Subcutaneous abdominal adipose tissue (tissue), 5 donors: ENCODE results near the gene FIBP.

ENCODE experiments used
- H3K27ac ChIP-seq: one replicate; pipeline ENCODE4 v1.7.0; 2013; ENCODE audit warnings: low read depth, mild to moderate bottlenecking, inconsistent platforms, low read length, moderate library complexity
- H3K27me3 ChIP-seq, 5 donors: one replicate each; pipeline ENCODE4 v1.7.0; 2013; ENCODE audit warnings: low read length in 5 of 5, inconsistent platforms in 1 of 5; ENCODE audit not compliant: control insufficient read depth in 5 of 5, insufficient read depth in 4 of 5
- H3K36me3 ChIP-seq, 5 donors: one replicate each; pipeline ENCODE4 v1.7.0; 2013; ENCODE audit warnings: low read length in 5 of 5; ENCODE audit not compliant: control insufficient read depth in 5 of 5, insufficient read depth in 5 of 5
- H3K4me1 ChIP-seq, 5 donors: one replicate each; pipeline ENCODE4 v1.7.0; 2013; ENCODE audit warnings: low read length in 5 of 5, mild to moderate bottlenecking in 3 of 5, moderate library complexity in 1 of 5; ENCODE audit not compliant: control insufficient read depth in 5 of 5, insufficient read depth in 5 of 5
- H3K4me3 ChIP-seq, 5 donors: one replicate each; pipeline ENCODE4 v1.7.0; 2013; ENCODE audit warnings: low read length in 5 of 5, low read depth in 1 of 5
- H3K9ac ChIP-seq, 5 donors: one replicate each; pipeline ENCODE4 v1.7.0; 2013; ENCODE audit warnings: low read length in 5 of 5, mild to moderate bottlenecking in 4 of 5, moderate library complexity in 3 of 5
- H3K9me3 ChIP-seq, 5 donors: one replicate each; pipeline ENCODE4 v1.7.0; 2013; ENCODE audit warnings: low read length in 5 of 5; ENCODE audit not compliant: control insufficient read depth in 5 of 5
- donor health status: healthy.
- donor health status: healthy.
- donor health status: healthy.
- donor health status: healthy.
- donor health status: healthy.

Gene FIBP

DNA sequence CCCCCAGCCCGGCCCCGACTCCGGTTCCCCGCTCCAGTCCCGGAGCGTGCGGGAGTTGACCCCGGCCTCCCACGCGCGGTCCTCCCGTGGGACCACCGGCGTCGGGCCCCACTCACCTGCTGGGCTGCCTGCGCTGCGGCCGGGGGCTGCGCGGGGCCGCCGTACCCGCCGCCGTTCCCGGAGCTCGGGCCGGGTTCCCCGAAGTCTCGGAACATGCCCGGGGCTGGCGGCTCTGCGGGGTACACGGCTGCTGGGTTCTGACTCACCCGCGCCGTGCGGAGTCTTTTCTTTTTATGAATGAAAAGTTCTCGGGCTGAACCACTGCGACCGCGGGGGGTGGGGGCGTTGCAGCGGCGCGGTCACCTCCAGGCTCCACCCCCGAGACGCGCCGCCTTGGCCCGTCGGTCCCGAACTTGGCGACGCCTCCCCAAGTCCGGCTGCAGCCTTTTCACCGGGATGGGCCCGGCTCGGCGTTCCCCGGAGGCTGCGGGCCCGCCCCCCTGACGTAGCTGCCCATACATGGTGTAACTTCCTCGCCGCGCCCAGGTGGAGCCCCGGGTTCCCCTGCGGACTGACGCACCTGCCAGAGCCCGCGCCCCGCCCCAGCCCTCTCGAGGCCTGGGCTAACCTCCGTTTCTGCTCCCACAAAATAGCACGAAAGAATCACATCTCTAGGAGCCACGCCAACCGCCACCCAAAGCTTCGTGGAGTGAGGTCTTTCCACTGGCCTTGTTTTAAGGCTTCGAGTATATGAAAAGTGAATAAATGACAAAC, 12.0 kb upstream of the FIBP start, which contains the start of gene FOSL1:
Gene FOSL1, minus strand, starts transcription at position 264 of the 774 bp plus-strand sequence. Its CDS starts 49 bp downstream, at position 215.
- H3K36me3 ChIP-seq, result no peaks in the 10 kb centered on the region
- H3K27ac ChIP-seq, result peak within 1 kb of the TSS; percentile 30
- H3K4me1 ChIP-seq, result peaks cover 0 to 21% (median 14%) of the 10 kb centered on the region in 5 donors
- H3K4me3 ChIP-seq, result peak within 1 kb of the TSS; percentile 40 to 82 (median 79)
- H3K9me3 ChIP-seq, result no peaks in the 10 kb centered on the region
- peaks cover 0 to 2% (median 0%) of the 10 kb centered on the region in 5 donors for H3K27me3 ChIP-seq
- peak within 1 kb of the TSS in 4 of 5 donors; percentile 36 to 87 (median 82) for H3K9ac ChIP-seq

GRCh38 chr11:65899356-65900124, 11.3 kb upstream of the FIBP start:
- H3K9ac ChIP-seq, result peak overlapping the region in 4 of 5 donors; percentile 36 to 87 (median 82)

DNA sequence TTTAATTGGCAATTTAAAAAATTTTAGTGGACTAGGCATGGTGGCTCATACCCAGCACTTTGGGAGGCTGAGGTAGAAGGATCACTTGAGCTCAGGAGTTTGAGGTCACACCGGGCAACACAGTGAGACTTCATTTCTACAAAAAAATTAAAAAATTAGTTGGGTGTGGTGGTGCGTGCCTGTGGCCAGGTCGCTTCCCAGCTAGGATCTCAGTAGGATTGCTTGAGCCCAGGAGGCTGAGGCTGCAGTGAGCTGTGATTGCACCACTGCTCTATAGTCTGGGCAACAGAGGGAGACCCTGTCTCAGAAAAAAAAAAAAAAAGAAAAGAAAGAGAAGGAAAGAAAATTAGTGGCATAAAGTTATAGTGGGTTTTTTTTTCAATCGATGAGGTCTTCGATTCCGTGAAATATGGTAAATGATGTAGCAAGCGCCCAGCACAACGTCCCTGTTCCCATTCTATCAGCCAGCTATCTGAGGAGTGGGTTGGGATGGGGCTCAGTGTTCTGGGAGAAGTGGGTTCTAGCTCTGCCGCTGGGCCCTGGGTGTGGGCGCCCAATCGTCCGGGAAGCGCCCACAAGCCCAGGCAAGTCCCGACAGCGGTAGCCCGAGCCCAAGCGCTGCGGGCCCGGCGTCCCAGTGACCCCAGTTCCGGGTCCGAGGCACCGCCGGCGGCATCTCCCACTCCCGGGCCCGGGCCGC, 10.5 kb upstream of the FIBP start:
- Histone ChIP-seq H3K27ac (peak overlapping the region; percentile 30), H3K27me3 (peaks cover 0 to 2% (median 0%) of the 10 kb centered on the region in 5 donors), H3K4me3 (peak overlapping the region; percentile 40 to 82 (median 79))

More at GRCh38 chr11:65899356-65900124, 11.3 kb upstream of the FIBP start:
- Histone ChIP-seq H3K27ac (peak overlapping the region; percentile 30), H3K36me3 (no peaks in the 10 kb centered on the region), H3K27me3 (peaks cover 0 to 2% (median 0%) of the 10 kb centered on the region in 5 donors), H3K4me3 (peak overlapping the region; percentile 40 to 82 (median 79)), H3K9me3 (no peaks in the 10 kb centered on the region), H3K4me1 (peaks cover 0 to 21% (median 14%) of the 10 kb centered on the region in 5 donors)

DNA sequence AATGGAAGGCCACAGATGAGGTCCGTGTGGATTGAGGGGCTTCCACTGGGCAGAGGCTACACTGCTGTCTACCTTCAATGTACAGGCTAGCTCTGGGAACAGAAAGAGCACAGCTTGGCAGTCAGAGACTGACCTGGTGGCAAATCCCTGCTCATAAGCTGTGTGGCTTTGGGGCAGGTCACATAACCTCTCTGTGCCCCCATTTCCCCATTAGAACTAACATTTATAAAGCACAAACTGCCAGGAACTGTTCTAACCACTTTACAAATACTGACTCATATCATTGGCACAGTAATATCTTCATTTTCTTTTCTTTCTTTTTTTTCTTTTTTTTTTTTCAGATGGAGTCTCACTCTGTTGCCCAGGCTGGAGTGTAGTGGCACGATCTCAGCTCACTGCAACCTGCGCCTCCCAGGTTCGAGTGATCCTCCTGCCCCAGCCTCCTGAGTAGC, 8.8 kb upstream of the FIBP start:
- Histone ChIP-seq H3K4me1 (peaks cover 4 to 44% (median 35%) of the 10 kb centered on the region in 5 donors), H3K27me3 (peaks cover 0 to 2% (median 0%) of the 10 kb centered on the region in 5 donors), H3K36me3 (no peaks in the 10 kb centered on the region), H3K9ac (no peak overlapping the region), H3K9me3 (no peaks in the 10 kb centered on the region), H3K4me3 (no peak overlapping the region), H3K27ac (no peak overlapping the region)

More for the DNA sequence above, 10.5 kb upstream of the FIBP start:
- Histone ChIP-seq H3K9me3 (no peaks in the 10 kb centered on the region), H3K4me1 (peaks cover 1 to 27% (median 19%) of the 10 kb centered on the region in 5 donors), H3K9ac (peak overlapping the region in 3 of 5 donors; percentile 42 to 84 (median 62)), H3K36me3 (no peaks in the 10 kb centered on the region)

DNA sequence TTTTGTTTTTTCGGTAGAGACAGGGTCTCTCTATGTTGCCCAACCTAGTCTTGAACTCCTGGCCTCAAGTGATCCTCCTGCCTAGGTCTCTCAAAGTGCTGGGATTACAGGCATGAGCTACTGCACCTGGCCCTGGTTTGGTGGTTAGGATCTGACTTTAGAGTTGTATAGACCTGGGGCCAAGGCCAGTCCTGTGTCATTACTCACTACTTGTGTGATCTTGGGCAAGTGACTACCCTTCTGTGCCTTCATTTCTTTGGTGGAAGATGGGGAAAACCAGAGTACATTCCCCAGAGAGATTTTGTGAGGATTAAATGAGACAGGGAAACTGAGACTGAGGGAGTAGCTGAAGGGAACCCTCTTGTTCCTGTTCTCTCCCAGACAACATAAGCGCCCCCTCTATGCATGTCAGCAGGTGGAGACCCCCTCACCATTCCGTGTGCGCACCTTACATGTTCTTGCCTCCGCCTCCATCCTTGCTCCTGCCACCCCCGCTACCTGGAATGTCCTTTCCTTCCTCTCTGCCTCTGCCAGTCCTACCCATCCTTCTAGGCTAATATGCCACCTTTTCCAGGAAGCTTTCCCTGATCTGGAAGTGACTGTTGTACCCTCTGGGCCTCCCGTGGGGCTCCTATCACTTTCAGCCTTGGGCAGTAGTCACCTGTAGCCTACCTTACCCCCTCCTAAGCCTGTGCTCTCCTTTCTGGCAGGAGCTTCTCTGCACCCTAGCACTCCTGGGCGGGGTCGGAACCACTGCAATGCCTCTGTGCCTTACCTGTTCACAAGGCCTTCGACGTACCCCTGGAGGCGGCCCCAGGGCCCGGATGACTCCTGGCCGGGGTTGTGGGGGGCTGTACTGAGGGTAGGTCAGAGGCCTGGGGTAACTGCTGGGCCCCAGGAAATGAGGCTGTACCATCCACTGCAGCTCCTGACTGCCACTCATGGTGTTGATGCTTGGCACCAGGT, 8.0 kb upstream of the FIBP start:
- Histone ChIP-seq H3K4me1 (peaks cover 4 to 51% (median 42%) of the 10 kb centered on the region in 5 donors), H3K4me3 (no peak overlapping the region), H3K9me3 (no peaks in the 10 kb centered on the region), H3K27me3 (peaks cover 0 to 2% (median 0%) of the 10 kb centered on the region in 5 donors), H3K27ac (no peak overlapping the region), H3K9ac (no peak overlapping the region), H3K36me3 (no peaks in the 10 kb centered on the region)

- Histone ChIP-seq H3K27me3 (peaks cover 0 to 2% (median 0%) of the 10 kb centered on the region in 5 donors), H3K9me3 (no peaks in the 10 kb centered on the region), H3K27ac (no peak overlapping the region), H3K9ac (no peak overlapping the region), H3K4me1 (peaks cover 4 to 55% (median 48%) of the 10 kb centered on the region in 5 donors), H3K36me3 (no peaks in the 10 kb centered on the region), H3K4me3 (no peak overlapping the region)
Measured at GRCh38 chr11:65895482-65895981, 7.3 kb upstream of the FIBP start.

DNA sequence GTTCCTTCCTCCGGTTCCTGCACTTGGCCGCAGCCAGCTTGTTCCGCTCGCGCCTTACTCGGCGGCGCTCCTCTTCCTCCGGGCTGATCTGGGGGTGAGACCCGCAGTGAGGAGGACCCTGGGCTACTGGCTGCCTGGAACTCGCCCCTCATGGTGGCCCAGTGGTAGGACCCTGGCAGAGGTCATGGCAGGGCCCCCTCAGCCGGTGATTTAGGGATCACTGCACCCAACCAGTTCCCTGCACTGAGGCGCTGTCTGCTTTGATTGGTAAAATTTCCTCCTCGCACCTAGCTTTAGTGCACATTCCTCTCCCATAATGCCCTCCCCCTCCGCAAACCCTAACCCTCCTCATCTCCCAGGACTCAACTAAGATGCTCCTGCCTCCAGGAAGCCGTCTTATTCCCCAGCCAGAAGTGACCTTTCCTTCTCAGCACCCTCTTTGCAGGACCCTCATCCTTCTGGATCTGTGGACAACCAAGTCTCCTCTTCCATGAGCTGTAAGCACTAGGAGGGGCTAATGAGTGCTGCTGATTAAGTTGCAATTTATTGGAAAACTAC, 5.8 kb upstream of the FIBP start:
- Histone ChIP-seq H3K36me3 (no peaks in the 10 kb centered on the region), H3K4me3 (peak overlapping the region in 4 of 5 donors; percentile 33 to 78 (median 58)), H3K27ac (peak overlapping the region; percentile 99), H3K4me1 (peaks cover 8 to 56% (median 52%) of the 10 kb centered on the region in 5 donors), H3K9ac (peak overlapping the region in 4 of 5 donors; percentile 2 to 68 (median 28)), H3K9me3 (no peaks in the 10 kb centered on the region), H3K27me3 (peaks cover 0 to 2% (median 0%) of the 10 kb centered on the region in 5 donors)

DNA sequence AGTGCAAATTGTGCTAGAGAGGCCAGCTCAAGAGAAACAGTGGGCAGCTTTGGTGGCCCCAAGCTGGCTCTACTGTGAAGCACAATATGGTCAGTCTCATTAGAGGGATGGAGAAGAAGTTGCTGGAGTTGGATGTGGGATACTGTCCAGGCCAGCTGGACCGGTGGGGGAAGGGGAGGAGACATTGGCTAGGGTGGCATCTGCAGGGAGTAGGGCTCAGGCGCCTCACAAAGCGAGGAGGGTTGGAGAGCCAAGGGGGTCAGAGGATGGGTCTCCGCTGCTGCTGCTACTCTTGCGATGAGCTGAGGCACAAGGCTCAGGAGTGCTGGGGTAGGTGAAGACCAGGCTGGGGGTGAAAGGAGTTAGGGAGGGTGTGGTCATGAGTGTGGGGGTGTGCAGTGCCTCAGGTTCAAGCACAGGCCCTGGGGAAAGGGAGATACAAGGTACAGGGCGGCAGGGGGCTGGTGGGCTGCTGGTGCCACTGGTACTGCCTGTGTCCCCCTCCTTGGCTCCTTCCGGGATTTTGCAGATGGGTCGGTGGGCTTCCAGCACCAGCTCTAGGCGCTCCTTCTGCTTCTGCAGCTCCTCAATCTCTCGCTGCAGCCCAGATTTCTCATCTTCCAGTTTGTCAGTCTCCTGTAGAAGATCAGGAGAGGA, 4.5 kb upstream of the FIBP start:
- H3K9ac ChIP-seq, result no peak overlapping the region
- peaks cover 8 to 61% (median 56%) of the 10 kb centered on the region in 5 donors for H3K4me1 ChIP-seq
- H3K4me3 ChIP-seq, result peak overlapping the region in 4 of 5 donors; percentile 44 to 88 (median 75)
- no peaks in the 10 kb centered on the region for H3K9me3 ChIP-seq
- H3K27ac ChIP-seq, result peak overlapping the region; percentile 99
- H3K36me3 ChIP-seq, result no peaks in the 10 kb centered on the region
- H3K27me3 ChIP-seq, result no peaks in the 10 kb centered on the region
